ENCODE results near the gene DNM2. TPM values are rescaled to one million over a fixed set of nuclear protein-coding genes. Genes with fewer than 3 reads are reported as not detected.

DNM2 gene
- total and polyA plus RNA-seq, 2 donors (not counting 1 experiment from before 2014, with no cell fraction given) = 42.6 to 76.8 TPM

DNA sequence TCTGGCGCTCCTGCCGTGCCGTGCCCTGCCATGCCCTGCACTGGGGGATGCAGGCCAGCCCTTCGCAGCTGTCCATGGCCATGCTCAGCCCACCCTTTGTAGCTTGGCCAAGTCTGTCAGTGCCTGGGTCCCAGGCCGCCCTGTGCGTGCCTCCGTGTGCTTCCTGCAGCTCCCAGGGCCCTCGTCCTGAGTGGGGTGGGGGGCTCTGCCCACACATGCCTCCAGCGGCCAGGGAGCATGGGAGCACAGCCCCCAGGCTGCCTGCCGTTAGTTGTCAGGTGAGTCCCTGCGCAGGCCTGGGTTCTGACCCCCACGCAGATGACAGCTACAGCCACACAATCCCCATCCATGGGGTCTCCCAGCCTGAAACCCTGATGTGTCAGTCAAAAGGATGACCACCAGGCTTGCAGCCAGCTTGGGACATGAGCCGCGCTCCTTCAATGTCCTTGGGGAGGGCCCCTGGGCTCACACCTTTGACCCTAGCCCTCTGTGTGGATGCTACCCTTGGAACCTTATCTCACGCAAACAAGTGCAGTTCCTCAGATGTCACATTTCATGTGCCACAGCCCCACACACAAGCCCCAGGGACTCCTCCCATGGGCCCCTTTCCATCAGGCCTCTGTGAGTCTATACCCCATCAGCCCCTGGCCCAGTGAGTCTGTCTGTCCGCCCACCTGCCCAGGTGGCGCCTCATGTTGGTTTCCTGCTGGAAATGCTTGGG lies 93.7 kb downstream of the DNM2 start:
- TF ChIP-seq, protein P1, sequence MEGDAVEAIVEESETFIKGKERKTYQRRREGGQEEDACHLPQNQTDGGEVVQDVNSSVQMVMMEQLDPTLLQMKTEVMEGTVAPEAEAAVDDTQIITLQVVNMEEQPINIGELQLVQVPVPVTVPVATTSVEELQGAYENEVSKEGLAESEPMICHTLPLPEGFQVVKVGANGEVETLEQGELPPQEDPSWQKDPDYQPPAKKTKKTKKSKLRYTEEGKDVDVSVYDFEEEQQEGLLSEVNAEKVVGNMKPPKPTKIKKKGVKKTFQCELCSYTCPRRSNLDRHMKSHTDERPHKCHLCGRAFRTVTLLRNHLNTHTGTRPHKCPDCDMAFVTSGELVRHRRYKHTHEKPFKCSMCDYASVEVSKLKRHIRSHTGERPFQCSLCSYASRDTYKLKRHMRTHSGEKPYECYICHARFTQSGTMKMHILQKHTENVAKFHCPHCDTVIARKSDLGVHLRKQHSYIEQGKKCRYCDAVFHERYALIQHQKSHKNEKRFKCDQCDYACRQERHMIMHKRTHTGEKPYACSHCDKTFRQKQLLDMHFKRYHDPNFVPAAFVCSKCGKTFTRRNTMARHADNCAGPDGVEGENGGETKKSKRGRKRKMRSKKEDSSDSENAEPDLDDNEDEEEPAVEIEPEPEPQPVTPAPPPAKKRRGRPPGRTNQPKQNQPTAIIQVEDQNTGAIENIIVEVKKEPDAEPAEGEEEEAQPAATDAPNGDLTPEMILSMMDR (conservative IDR thresholded peaks at IDR 0.05 in 1 of 2, IDR thresholded peaks at IDR 0.05 in 1 of 2; ENCODE audit: low read depth in 1 of 2, low read length in 2 of 2) = no peak
- no peak for TF ChIP-seq EZH2 (IDR thresholded peaks at IDR 0.05; ENCODE audit: low read length, missing control alignments)
- Histone ChIP-seq H3K4me2 (ENCODE audit: extremely low read depth, insufficient read depth, low read length) (no peak overlapping the region), H4K20me1 (ENCODE audit: control insufficient read depth, extremely low read depth, insufficient read depth, low read length) (no peaks in the 10 kb centered on the region), H3K4me3 (replicated peaks in 1 of 4; ENCODE audit: control extremely low read depth in 1 of 4, insufficient read depth in 1 of 4, low read depth in 3 of 4, low read length in 4 of 4) (no peak overlapping the region), H3K36me3 (ENCODE audit: control insufficient read depth, insufficient read depth, low read length) (peaks cover 36% of the 10 kb centered on the region), H3K27me3 (ENCODE audit: control insufficient read depth, insufficient read depth, low read length) (no peaks in the 10 kb centered on the region), H3K79me2 (ENCODE audit: control insufficient read depth, insufficient read depth, low read length) (peaks cover 24% of the 10 kb centered on the region), H3K27ac (ENCODE audit: insufficient read depth, low read length) (no peak overlapping the region), H3K9ac (ENCODE audit: insufficient read depth, low read length) (no peak overlapping the region), H3K9me3 (ENCODE audit: control insufficient read depth, insufficient read depth, low read depth, low read length) (no peaks in the 10 kb centered on the region), H2AFZ (ENCODE audit: low read length) (no peak overlapping the region), H3K4me1 (ENCODE audit: control insufficient read depth, extremely low read depth, insufficient read depth, low read length) (peaks cover 11% of the 10 kb centered on the region)
- no peak for DNase-seq (ENCODE audit: low read depth in 2 of 2)

DNA sequence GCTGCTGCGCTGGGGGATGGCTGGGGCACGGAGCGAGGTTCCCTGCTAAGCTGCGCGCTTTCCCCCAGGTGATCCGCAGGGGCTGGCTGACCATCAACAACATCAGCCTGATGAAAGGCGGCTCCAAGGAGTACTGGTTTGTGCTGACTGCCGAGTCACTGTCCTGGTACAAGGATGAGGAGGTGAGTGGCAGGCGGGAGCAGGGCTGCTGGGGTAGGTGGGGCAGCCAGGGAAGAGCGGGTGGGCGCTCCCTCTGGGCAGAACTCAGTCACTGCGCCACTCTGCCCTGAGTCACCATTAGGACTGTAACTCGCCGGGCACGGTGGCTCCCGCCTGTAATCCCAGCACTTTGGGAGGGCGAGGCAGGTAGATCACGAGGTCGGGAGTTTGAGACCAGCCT lies 94.3 kb downstream of the DNM2 start:
- H3K27ac ChIP-seq (ENCODE audit: insufficient read depth, low read length) = peak overlapping the region; percentile 46
- no peak overlapping the region for H3K9ac ChIP-seq (ENCODE audit: insufficient read depth, low read length)
- DNase-seq (ENCODE audit: low read depth in 2 of 2) = no peak
- no peak overlapping the region for H3K4me3 ChIP-seq (replicated peaks in 1 of 4; ENCODE audit: control extremely low read depth in 1 of 4, insufficient read depth in 1 of 4, low read depth in 3 of 4, low read length in 4 of 4)
- no peaks in the 10 kb centered on the region for H3K27me3 ChIP-seq (ENCODE audit: control insufficient read depth, insufficient read depth, low read length)
- H3K36me3 ChIP-seq (ENCODE audit: control insufficient read depth, insufficient read depth, low read length) = peaks cover 37% of the 10 kb centered on the region
- H2AFZ ChIP-seq (ENCODE audit: low read length) = no peak overlapping the region
- H3K9me3 ChIP-seq (ENCODE audit: control insufficient read depth, insufficient read depth, low read depth, low read length) = no peaks in the 10 kb centered on the region
- TF ChIP-seq EZH2 (IDR thresholded peaks at IDR 0.05; ENCODE audit: low read length, missing control alignments) = no peak
- TF ChIP-seq, protein P1 (conservative IDR thresholded peaks at IDR 0.05 in 1 of 2, IDR thresholded peaks at IDR 0.05 in 1 of 2; ENCODE audit: low read depth in 1 of 2, low read length in 2 of 2) = no peak
- no peak overlapping the region for H3K4me2 ChIP-seq (ENCODE audit: extremely low read depth, insufficient read depth, low read length)
- H4K20me1 ChIP-seq (ENCODE audit: control insufficient read depth, extremely low read depth, insufficient read depth, low read length) = no peaks in the 10 kb centered on the region
- peaks cover 11% of the 10 kb centered on the region for H3K4me1 ChIP-seq (ENCODE audit: control insufficient read depth, extremely low read depth, insufficient read depth, low read length)
- H3K79me2 ChIP-seq (ENCODE audit: control insufficient read depth, insufficient read depth, low read length) = peaks cover 30% of the 10 kb centered on the region

DNA sequence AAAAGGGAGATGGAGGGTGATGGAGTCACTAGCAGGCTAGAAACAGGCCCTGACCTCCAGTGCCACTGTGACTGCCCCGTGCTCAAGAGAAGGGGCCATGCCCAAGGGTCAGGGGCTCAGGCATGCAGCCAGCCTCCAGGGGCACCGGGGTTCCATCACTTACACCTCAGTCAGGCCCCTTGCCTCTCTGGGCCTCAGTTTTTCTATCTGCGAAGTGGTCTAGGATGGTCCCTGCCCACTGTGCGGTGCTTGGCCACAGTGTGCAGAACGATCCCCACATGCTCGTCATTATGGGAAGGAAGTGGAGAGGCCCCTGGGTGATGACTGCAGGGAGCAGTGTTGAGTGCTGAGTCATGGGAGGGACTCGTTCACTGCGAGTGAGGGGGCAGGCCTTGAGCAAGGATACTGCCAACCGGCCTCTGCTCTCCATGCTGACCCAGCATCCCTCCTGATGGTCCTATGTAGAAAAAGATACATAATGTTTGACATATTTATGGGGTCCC lies 95.1 kb downstream of the DNM2 start:
- no peak overlapping the region for H2AFZ ChIP-seq (ENCODE audit: low read length)
- DNase-seq (ENCODE audit: low read depth in 2 of 2) = peak; percentile 93 to 96
- peaks cover 13% of the 10 kb centered on the region for H3K4me1 ChIP-seq (ENCODE audit: control insufficient read depth, extremely low read depth, insufficient read depth, low read length)
- H3K9ac ChIP-seq (ENCODE audit: insufficient read depth, low read length) = no peak overlapping the region
- no peaks in the 10 kb centered on the region for H3K9me3 ChIP-seq (ENCODE audit: control insufficient read depth, insufficient read depth, low read depth, low read length)
- no peak overlapping the region for H3K4me3 ChIP-seq (replicated peaks in 1 of 4; ENCODE audit: control extremely low read depth in 1 of 4, insufficient read depth in 1 of 4, low read depth in 3 of 4, low read length in 4 of 4)
- no peak overlapping the region for H3K4me2 ChIP-seq (ENCODE audit: extremely low read depth, insufficient read depth, low read length)
- no peaks in the 10 kb centered on the region for H3K27me3 ChIP-seq (ENCODE audit: control insufficient read depth, insufficient read depth, low read length)
- no peaks in the 10 kb centered on the region for H4K20me1 ChIP-seq (ENCODE audit: control insufficient read depth, extremely low read depth, insufficient read depth, low read length)
- H3K79me2 ChIP-seq (ENCODE audit: control insufficient read depth, insufficient read depth, low read length) = peaks cover 32% of the 10 kb centered on the region
- peak overlapping the region; percentile 80 for H3K27ac ChIP-seq (ENCODE audit: insufficient read depth, low read length)
- peaks cover 37% of the 10 kb centered on the region for H3K36me3 ChIP-seq (ENCODE audit: control insufficient read depth, insufficient read depth, low read length)
- TF ChIP-seq, protein P1 (conservative IDR thresholded peaks at IDR 0.05 in 1 of 2, IDR thresholded peaks at IDR 0.05 in 1 of 2; ENCODE audit: low read depth in 1 of 2, low read length in 2 of 2) = peak; percentile 13 to 18
- no peak for TF ChIP-seq EZH2 (IDR thresholded peaks at IDR 0.05; ENCODE audit: low read length, missing control alignments)

All from fibroblast of lung (primary cell).